GM12878 (cell line): Measurements from ENCODE around the gene RCN2. TPM values are rescaled to one million over a fixed set of nuclear protein-coding genes. Genes with fewer than 3 reads are reported as not detected.

Experiments
- ATAC-seq: fragments of 200-7000 bp; cut with Tn5 transposase; 3 replicates; pipeline ENCODE4 v1.9.1; 2020; ENCODE audit warnings: mild to moderate bottlenecking, moderate library complexity
- BruUV-seq: library from RNA; stranded (reverse); fragments of 400-500 nt; replicated peaks from 2 replicates; lab custom pipeline; 2021; lab: Mats Ljungman, UMichigan
- CTCF ChIA-PET: fragments of 300-600 bp; sonication (Branson Sonifier 250); formaldehyde crosslinking; extraction: SDS; loops from one replicate; lab custom pipeline; 2021; ENCODE audit warnings: inconsistent platforms; lab: Yijun Ruan, JAX
- POLR2A ChIA-PET: fragments of 350-600 bp; formaldehyde crosslinking; extraction: SDS; loops from one replicate; lab custom pipeline; 2021; ENCODE audit warnings: inconsistent platforms; lab: Charles Lee
- RAD21 ChIA-PET: fragments of 300-600 bp; sonication (Branson Sonifier 250); formaldehyde crosslinking; loops from one replicate; lab custom pipeline; 2023; ENCODE audit warnings: antibody characterized with exemption; ENCODE audit not compliant: unreplicated experiment; lab: Charles Lee
- SMC1A ChIA-PET: fragments of 300-600 bp; sonication (Branson Sonifier 250); formaldehyde crosslinking; loops from one replicate; lab custom pipeline; 2023; ENCODE audit not compliant: unreplicated experiment, uncharacterized antibody; lab: Charles Lee
- DNase-seq: peaks from one replicate; pipeline ENCODE4 v3.0.0-alpha.2; 2011; ENCODE audit warnings: low read depth, low spot score
- FAIRE-seq: peaks from 3 replicates; lab custom pipeline; 2011; peaks lifted over from hg19 to GRCh38; lab: Jason Lieb, UNC
- H2AFZ ChIP-seq: 2 replicates; pipeline ENCODE4 v1.6.0; 2011; ENCODE audit warnings: low read depth, low read length, control low read depth; ENCODE audit not compliant: control insufficient read depth
- H3K27ac ChIP-seq: 2 replicates; pipeline ENCODE4 v1.5.1; 2011; ENCODE audit warnings: control low read depth; ENCODE audit not compliant: control insufficient read depth, insufficient read depth
- H3K27me3 ChIP-seq, 2 experiments: replicated peaks in 1 of 2; 2 replicates each; pipeline versions ENCODE4 v1.6.0 to v1.6.1; 2011; ENCODE audit warnings: low read length in 1 of 2; ENCODE audit not compliant: control insufficient read depth in 2 of 2, insufficient read depth in 2 of 2
- H3K36me3 ChIP-seq, 2 experiments: 2 replicates each; pipeline ENCODE4 v1.5.1; 2011; ENCODE audit warnings: low read length in 1 of 2; ENCODE audit not compliant: control insufficient read depth in 2 of 2, insufficient read depth in 2 of 2
- H3K4me1 ChIP-seq: 2 replicates; pipeline ENCODE4 v1.6.1; 2011; ENCODE audit warnings: mild to moderate bottlenecking, low read length, moderate library complexity, mixed read lengths; ENCODE audit not compliant: control insufficient read depth, insufficient read depth
- H3K4me2 ChIP-seq: 2 replicates; pipeline ENCODE4 v1.6.0; 2011; ENCODE audit warnings: control low read depth; ENCODE audit not compliant: control insufficient read depth, insufficient read depth
- H3K4me3 ChIP-seq: fragments of 200-600 bp; sonication (generic); 2 replicates; pipeline ENCODE4 v1.5.1; 2016
- H3K79me2 ChIP-seq: 2 replicates; pipeline ENCODE4 v1.6.0; 2011; ENCODE audit warnings: low read length; ENCODE audit not compliant: control insufficient read depth, insufficient read depth
- H3K9ac ChIP-seq: 2 replicates; pipeline ENCODE4 v1.8.0; 2011; ENCODE audit warnings: low read length, control low read depth, mixed read lengths; ENCODE audit not compliant: control insufficient read depth, insufficient read depth
- H3K9me3 ChIP-seq: replicated peaks from 3 replicates; pipeline ENCODE4 v1.5.1; 2011; ENCODE audit warnings: mild to moderate bottlenecking, low read length; ENCODE audit not compliant: control insufficient read depth, insufficient read depth
- H4K20me1 ChIP-seq: 2 replicates; pipeline ENCODE4 v1.6.0; 2011; ENCODE audit not compliant: control insufficient read depth, insufficient read depth
- ATF3 ChIP-seq: IDR thresholded peaks from 2 replicates; pipeline ENCODE4 v1.6.1; 2011; ENCODE audit warnings: low read depth, mild to moderate bottlenecking, low read length, moderate library complexity, borderline replicate concordance; ENCODE audit errors: extremely low read depth
- BMI1 ChIP-seq: fragments of 450-650 bp; IDR thresholded peaks from 2 replicates; pipeline ENCODE4 v1.6.1; 2016; ENCODE audit warnings: mild to moderate bottlenecking, moderate library complexity, borderline replicate concordance
- DPF2 ChIP-seq: fragments of 450-650 bp; IDR thresholded peaks from 2 replicates; pipeline ENCODE4 v1.6.1; 2017; ENCODE audit warnings: mild to moderate bottlenecking
- GABPA ChIP-seq: IDR thresholded peaks from 2 replicates; pipeline ENCODE4 v1.6.1; 2014; ENCODE audit warnings: antibody characterized with exemption, low read depth, mild to moderate bottlenecking, inconsistent platforms
- HCFC1 ChIP-seq: fragments of 150-350 bp; IDR thresholded peaks from 2 replicates; pipeline ENCODE4 v1.6.1; 2014; ENCODE audit warnings: low read length
- HDAC2 ChIP-seq: fragments of 200-600 bp; sonication (generic); IDR thresholded peaks from 2 replicates; pipeline ENCODE4 v1.6.1; 2017
- IKZF2 ChIP-seq, 2 experiments: fragments of 450-650 bp; IDR thresholded peaks; 2 replicates each; pipeline ENCODE4 v1.6.1; 2017; ENCODE audit warnings: mild to moderate bottlenecking in 2 of 2, moderate library complexity in 2 of 2
- MTA2 ChIP-seq: fragments of 450-650 bp; IDR thresholded peaks from 2 replicates; pipeline ENCODE4 v1.6.1; 2016; ENCODE audit warnings: low read depth, mild to moderate bottlenecking, moderate library complexity
- MTA3 ChIP-seq: IDR thresholded peaks from 2 replicates; pipeline ENCODE4 v1.6.1; 2012; ENCODE audit warnings: low read length, inconsistent platforms, borderline replicate concordance
- SIN3A ChIP-seq: IDR thresholded peaks from 2 replicates; pipeline ENCODE4 v1.6.1; 2012; ENCODE audit warnings: low read depth, low read length, improper control_type of control experiment
- SMC3 ChIP-seq: IDR thresholded peaks from 2 replicates; pipeline ENCODE4 v1.6.1; 2011; ENCODE audit warnings: low read length, improper control_type of control experiment, borderline replicate concordance
- SREBF2 ChIP-seq: IDR thresholded peaks from 2 replicates; pipeline ENCODE4 v1.6.1; 2012; ENCODE audit warnings: mild to moderate bottlenecking, low read length
- TBL1XR1 ChIP-seq: IDR thresholded peaks from 2 replicates; pipeline ENCODE4 v1.6.1; 2012; ENCODE audit warnings: low read depth, low read length, improper control_type of control experiment
- TCF7 ChIP-seq: IDR thresholded peaks from 2 replicates; pipeline ENCODE4 v1.6.1; 2014; ENCODE audit warnings: antibody characterized with exemption, borderline replicate concordance
- USF2 ChIP-seq: IDR thresholded peaks from 2 replicates; pipeline ENCODE4 v1.6.1; 2011; ENCODE audit warnings: low read depth, low read length, improper control_type of control experiment, borderline replicate concordance
- ZBED1 ChIP-seq: IDR thresholded peaks from 2 replicates; pipeline ENCODE4 v1.6.1; 2016; ENCODE audit warnings: borderline replicate concordance
- ZNF274 ChIP-seq: IDR thresholded peaks from one replicate; pipeline ENCODE4 v1.8.0; 2011; ENCODE audit not compliant: insufficient read length, insufficient read depth
- WGBS: methylation state at CpG from one replicate; pipeline ENCODE4 v1.1.6; 2016; ENCODE audit warnings: low lambda C conversion rate; ENCODE audit not compliant: insufficient replicate concordance, insufficient coverage; ENCODE audit errors: missing lambda C conversion rate; 5-methylcytosine and 5-hydroxymethylcytosine counted together
- in situ Hi-C: fragments of 300-500 bp; cut with MboI; formaldehyde crosslinking; loops from 9 replicates; pipeline ENCODE4 v1.14.3; 2018; ENCODE audit warnings: mixed read lengths
- intact Hi-C: fragments of 100-400 bp; cut with micrococcal nuclease; formaldehyde crosslinking; loops from one replicate; pipeline ENCODE4 v1.14.2; 2022; ENCODE audit not compliant: unreplicated experiment
- polyA plus RNA-seq, 11 experiments: library from polyadenylated mRNA; depleted of rRNA in 4 of 11; unstranded in 6 of 11; stranded (reverse) in 5 of 11; fragments of >200 nt; fragmentation: Nextera tagmentation in 4 of 11; fragmentation: Illumina TruSeq in 1 of 11; extraction: Ambion mirVana in 4 of 11; extraction: Trizol in 1 of 11; gene quantifications; 1 replicate in 1 of 11; 2 replicates in 10 of 11; pipeline versions ENCODE4 v1.2.1 to v1.2.3, GENCODE V29; 2011 to 2016; ENCODE audit warnings: inconsistent platforms in 2 of 11, missing spikeins in 2 of 11, low read depth in 1 of 11
- total RNA-seq, 4 experiments: library from RNA; depleted of rRNA in 3 of 4; stranded (reverse); fragments of >200 nt in 3 of 4; fragmentation: Illumina TruSeq in 1 of 4; extraction: Trizol in 1 of 4; gene quantifications; 2 replicates each; pipeline versions ENCODE4 v1.2.1 to v1.2.3, GENCODE V29; 2013 to 2021
- TF ChIP-seq, protein P1 (sequence below): fragments of 450-650 bp; formaldehyde crosslinking; IDR thresholded peaks from 2 replicates; pipeline ENCODE4 v1.4.0; 2022; ENCODE audit warnings: mild to moderate bottlenecking, moderate library complexity

RCN2 gene
- total and polyA plus RNA-seq, 10 of the 15 experiments (the other 5 are each of a cell fraction or from before 2014, with no cell fraction given), result 4.9 to 41.0 (median 12.9) TPM

DNA sequence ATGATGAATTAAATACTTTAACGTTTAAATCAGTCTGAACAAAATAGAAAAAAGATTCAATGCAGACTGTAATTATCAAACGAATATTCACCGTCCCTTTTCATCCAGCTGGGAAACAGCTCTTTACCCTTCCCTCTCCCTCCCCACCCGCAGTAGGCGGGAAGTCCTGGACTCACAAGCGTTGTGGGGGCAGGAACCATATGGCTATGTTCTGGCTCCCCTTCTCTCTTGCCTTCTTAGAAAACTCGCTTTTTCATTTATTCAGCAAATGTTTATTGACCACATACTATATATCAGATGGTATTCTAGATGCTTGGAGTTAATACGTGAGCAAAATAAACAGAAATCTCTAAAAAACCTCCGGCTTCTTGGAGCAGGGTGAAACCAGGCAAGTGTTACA, 25.7 kb upstream of the RCN2 start:
- no peak overlapping the region for H3K27ac ChIP-seq
- no peaks in the 10 kb centered on the region for H3K36me3 ChIP-seq
- peak overlapping the region; percentile 85 for H3K4me2 ChIP-seq
- DNase-seq, result no peak
- H3K4me3 ChIP-seq, result no peak overlapping the region
- no peaks in the 10 kb centered on the region for H3K9me3 ChIP-seq
- TF ChIP-seq IKZF2 (IDR thresholded peaks at IDR 0.05) (no peak), MTA3 (no peak), DPF2 (no peak), BMI1 (no peak), SREBF2 (no peak), HDAC2 (no peak), SIN3A (no peak), ATF3 (no peak), HCFC1 (no peak), SMC3 (no peak), ZBED1 (no peak), MTA2 (no peak), GABPA (no peak), TCF7 (no peak), USF2 (no peak), ZNF274 (no peak), TBL1XR1 (no peak)
- TF ChIP-seq, protein P1, sequence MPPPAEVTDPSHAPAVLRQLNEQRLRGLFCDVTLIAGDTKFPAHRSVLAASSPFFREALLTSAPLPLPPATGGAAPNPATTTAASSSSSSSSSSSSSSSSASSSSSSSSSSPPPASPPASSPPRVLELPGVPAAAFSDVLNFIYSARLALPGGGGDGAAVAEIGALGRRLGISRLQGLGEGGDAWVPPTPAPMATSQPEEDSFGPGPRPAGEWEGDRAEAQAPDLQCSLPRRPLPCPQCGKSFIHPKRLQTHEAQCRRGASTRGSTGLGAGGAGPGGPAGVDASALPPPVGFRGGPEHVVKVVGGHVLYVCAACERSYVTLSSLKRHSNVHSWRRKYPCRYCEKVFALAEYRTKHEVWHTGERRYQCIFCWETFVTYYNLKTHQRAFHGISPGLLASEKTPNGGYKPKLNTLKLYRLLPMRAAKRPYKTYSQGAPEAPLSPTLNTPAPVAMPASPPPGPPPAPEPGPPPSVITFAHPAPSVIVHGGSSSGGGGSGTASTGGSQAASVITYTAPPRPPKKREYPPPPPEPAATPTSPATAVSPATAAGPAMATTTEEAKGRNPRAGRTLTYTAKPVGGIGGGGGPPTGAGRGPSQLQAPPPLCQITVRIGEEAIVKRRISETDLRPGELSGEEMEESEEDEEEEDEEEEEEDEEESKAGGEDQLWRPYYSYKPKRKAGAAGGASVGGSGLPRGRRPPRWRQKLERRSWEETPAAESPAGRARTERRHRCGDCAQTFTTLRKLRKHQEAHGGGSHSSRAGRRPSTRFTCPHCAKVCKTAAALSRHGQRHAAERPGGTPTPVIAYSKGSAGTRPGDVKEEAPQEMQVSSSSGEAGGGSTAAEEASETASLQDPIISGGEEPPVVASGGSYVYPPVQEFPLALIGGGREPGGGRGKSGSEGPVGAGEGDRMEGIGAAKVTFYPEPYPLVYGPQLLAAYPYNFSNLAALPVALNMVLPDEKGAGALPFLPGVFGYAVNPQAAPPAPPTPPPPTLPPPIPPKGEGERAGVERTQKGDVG (CRISPR knock-in tag), result no peak
- H2AFZ ChIP-seq, result peak overlapping the region; percentile 93
- ChIA-PET CTCF (interaction anchor here (1.4 kb wide), 1 partner anchor 125 kb away, joined by 5 read pairs; no protein-coding TSS in a partner anchor), RAD21 (no interaction called here), POLR2A (interaction anchor here (0.6 kb wide), 1 partner anchor 73 kb away, joined by 5 read pairs; no protein-coding TSS in a partner anchor), SMC1A (interaction anchor here (1.0 to 2.0 kb wide), 2 partner anchors 29 to 93 kb away, joined by 4 to 8 read pairs; no protein-coding TSS in a partner anchor)
- ATAC-seq, result no peak
- H3K9ac ChIP-seq, result peak overlapping the region; percentile 71; the same call in 1 of the 2 replicates
- H4K20me1 ChIP-seq, result no peaks in the 10 kb centered on the region
- intact Hi-C loops, result no loop called here
- no peaks in the 10 kb centered on the region for H3K27me3 ChIP-seq
- no TSS peak for BruUV-seq
- 61% methylated on average over 9 of the region's 9 CpGs for WGBS
- no peak for FAIRE-seq
- peaks cover 3% of the 10 kb centered on the region for H3K79me2 ChIP-seq
- in situ Hi-C loops, result no loop called here
- peaks cover 13% of the 10 kb centered on the region for H3K4me1 ChIP-seq
